GM12874 (cell line): Measurements from ENCODE around the gene KLK13.
A peak's percentile ranks its signal among the peaks of the same experiment; 100 is the strongest.

Source experiments
- TF ChIP-seq, protein P1 (sequence below): IDR thresholded peaks from 2 replicates; pipeline ENCODE4 v1.5.1; 2011; ENCODE audit warnings: low read depth, mild to moderate bottlenecking, control low read depth, low read length, moderate library complexity; ENCODE audit not compliant: insufficient read depth

Gene KLK13

DNA sequence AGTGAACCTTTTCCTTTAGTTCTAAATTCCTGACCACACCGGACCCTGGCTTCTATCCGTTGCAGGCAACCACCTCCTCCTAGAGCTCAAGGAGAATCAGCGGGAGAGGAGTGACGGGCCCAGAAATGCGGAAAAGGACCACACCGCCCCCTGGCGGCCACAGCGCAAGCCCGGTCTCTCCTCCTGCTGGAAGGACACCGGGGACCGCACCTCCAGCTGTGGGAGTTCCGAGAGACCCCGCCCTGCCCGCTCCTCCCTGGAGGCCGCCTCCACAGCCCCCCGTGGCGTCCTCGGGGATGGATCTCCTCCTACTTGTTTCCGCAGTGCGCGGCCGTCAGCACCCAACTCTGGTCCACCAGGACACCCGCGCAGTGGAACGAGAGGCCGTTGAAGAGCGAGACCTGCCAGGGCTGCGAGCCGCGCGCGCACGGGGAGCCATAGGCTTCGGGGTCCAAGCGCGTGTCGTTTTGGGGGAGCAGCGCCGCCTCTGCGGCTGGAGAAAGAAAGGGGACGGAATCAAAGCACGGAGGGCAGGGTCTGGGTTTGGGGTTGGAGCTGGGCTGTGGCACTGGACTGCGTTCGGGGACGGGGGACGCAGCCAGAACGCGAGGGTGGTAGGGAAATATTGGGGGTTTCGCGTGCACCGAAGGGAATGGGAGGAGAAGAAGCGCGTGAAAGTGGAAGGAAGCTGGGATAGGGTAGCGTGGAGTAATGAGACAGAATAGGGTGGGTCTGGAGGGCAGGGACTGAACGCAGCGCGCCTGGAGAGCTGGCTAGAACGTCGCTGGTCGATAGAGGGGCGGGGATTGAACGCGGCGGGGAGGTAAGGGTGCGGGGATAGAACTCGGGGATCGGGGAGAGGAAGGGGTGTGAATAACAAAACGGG, 47.9 kb downstream of the KLK13 start:
- TF ChIP-seq, protein P1, sequence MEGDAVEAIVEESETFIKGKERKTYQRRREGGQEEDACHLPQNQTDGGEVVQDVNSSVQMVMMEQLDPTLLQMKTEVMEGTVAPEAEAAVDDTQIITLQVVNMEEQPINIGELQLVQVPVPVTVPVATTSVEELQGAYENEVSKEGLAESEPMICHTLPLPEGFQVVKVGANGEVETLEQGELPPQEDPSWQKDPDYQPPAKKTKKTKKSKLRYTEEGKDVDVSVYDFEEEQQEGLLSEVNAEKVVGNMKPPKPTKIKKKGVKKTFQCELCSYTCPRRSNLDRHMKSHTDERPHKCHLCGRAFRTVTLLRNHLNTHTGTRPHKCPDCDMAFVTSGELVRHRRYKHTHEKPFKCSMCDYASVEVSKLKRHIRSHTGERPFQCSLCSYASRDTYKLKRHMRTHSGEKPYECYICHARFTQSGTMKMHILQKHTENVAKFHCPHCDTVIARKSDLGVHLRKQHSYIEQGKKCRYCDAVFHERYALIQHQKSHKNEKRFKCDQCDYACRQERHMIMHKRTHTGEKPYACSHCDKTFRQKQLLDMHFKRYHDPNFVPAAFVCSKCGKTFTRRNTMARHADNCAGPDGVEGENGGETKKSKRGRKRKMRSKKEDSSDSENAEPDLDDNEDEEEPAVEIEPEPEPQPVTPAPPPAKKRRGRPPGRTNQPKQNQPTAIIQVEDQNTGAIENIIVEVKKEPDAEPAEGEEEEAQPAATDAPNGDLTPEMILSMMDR: peak; percentile 97

DNA sequence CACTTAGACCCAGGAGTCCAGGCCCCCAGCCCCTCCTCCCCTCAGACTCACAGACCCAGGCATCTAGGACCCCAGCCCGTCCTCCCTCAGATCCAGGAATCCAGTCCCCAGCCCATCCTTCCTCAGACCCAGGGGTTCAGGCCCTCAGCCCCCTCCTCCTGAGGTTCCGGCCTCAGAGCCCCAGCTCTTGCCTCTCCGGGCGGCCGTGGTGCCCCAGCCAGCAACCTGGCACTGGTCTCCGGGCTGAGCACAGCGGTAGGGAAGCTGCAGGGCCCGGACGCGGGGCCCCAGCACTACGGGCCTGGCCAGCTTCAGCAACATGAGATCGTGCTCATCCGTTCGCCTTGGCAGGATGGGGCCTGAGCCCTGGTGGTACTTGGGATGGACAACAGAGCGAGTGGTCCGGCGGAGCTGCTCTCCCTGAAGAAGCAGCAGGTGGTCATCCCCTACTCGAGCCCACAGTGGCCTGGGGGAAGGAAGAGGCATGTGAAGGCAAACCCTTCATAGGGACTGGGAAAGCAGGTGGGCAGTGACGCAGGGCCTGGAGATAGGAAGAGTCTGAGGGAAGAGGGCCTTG, 49.1 kb downstream of the KLK13 start:
- TF ChIP-seq, protein P1: no peak

GRCh38 chr19:51014242-51014641, 50.6 kb downstream of the KLK13 start:
- TF ChIP-seq, protein P1: no peak

DNA sequence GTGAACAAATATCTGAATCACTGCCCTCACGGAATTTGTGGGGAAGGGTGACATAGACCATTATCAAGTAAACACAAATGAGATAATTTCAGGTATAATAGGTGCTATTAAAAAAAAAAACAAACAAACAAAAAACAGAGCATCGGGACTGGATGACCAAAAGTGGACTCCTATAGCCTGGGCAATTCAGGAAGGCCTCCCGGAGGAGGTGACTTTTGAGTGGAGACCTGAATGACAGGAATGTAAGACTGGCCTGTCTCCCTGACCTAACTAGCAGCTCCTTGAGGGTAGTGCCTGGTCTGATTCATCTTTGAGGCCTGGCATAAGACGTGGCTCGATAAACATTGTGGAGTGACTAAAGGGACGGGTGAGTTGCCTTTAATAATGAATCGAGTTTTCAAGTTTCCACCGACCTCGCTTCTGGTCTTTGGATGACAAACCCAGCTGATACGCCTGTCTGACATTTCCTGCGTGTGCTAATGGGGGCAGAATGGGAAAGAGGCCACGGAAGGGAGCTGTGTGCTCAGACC, 52.2 kb downstream of the KLK13 start:
- TF ChIP-seq, protein P1: no peak

- TF ChIP-seq, protein P1: no peak
Measured at GRCh38 chr19:51010066-51010795, 54.7 kb downstream of the KLK13 start.

- TF ChIP-seq, protein P1: no peak
Measured at GRCh38 chr19:51009061-51009891, 55.6 kb downstream of the KLK13 start.
